Heart left ventricle (tissue), 16 donors: ENCODE measurements around the gene TMEM208. TPM values are rescaled to one million over a fixed set of nuclear protein-coding genes. Genes with fewer than 3 reads are reported as not detected.

Experiments
- ATAC-seq, 4 donors: fragments of 200-7000 bp; cut with Tn5 transposase; one replicate each; pipeline ENCODE4 v1.9.1; 2020 to 2022; ENCODE audit warnings: moderate library complexity in 4 of 4, mild to moderate bottlenecking in 3 of 4, moderate number of reproducible peaks in 1 of 4
- DNase-seq, 5 donors: peaks; one replicate each; pipeline ENCODE4 v3.0.0-alpha.2; 2020
- H3K27ac ChIP-seq, 12 donors: fragments of 200-600 bp; sonication (generic) in 4 of 12; one replicate each; pipeline versions ENCODE4 v1.5.0 to v1.8.0; 2016 to 2022; ENCODE audit warnings: mild to moderate bottlenecking in 2 of 12
- H3K27me3 ChIP-seq, 9 donors: fragments of 200-600 bp; sonication (generic) in 2 of 9; one replicate each; pipeline versions ENCODE4 v1.5.1 to v1.8.0; 2016 to 2022; ENCODE audit warnings: mild to moderate bottlenecking in 3 of 9
- H3K36me3 ChIP-seq, 9 donors: fragments of 200-600 bp; sonication (generic) in 2 of 9; one replicate each; pipeline versions ENCODE4 v1.5.0 to v1.8.0; 2018 to 2022; ENCODE audit warnings: mild to moderate bottlenecking in 2 of 9
- H3K4me1 ChIP-seq, 12 donors: fragments of 200-600 bp; sonication (generic) in 4 of 12; one replicate each; pipeline versions ENCODE4 v1.5.0 to v1.8.0; 2016 to 2022; ENCODE audit warnings: mild to moderate bottlenecking in 3 of 12
- H3K4me3 ChIP-seq, 12 donors: fragments of 200-600 bp; sonication (generic) in 4 of 12; one replicate each; pipeline versions ENCODE4 v1.5.0 to v1.8.0; 2017 to 2022; ENCODE audit warnings: mild to moderate bottlenecking in 9 of 12, moderate library complexity in 4 of 12
- H3K9me3 ChIP-seq, 12 donors: fragments of 200-600 bp; sonication (generic) in 4 of 12; one replicate each; pipeline versions ENCODE4 v1.5.0 to v1.8.0; 2016 to 2022; ENCODE audit warnings: mild to moderate bottlenecking in 1 of 12
- CTCF ChIP-seq, 12 donors: fragments of 200-600 bp; sonication (generic) in 4 of 12; IDR thresholded peaks; one replicate each; pipeline versions ENCODE4 v1.5.0 to v1.8.0; 2018 to 2022; ENCODE audit warnings: antibody characterized with exemption in 12 of 12, mild to moderate bottlenecking in 5 of 12
- POLR2A ChIP-seq, 2 donors: fragments of 450-650 bp; IDR thresholded peaks; one replicate each; pipeline ENCODE4 v1.6.1; 2017; ENCODE audit warnings: antibody characterized with exemption in 2 of 2, mild to moderate bottlenecking in 2 of 2, moderate library complexity in 2 of 2
- WGBS, 4 donors: extraction: QIAGEN DNeasy Blood & Tissue Kit in 2 of 4; methylation state at CpG; one replicate each; pipeline versions ENCODE4 v1.1.5 to v1.1.7; 2013 to 2018; 5-methylcytosine and 5-hydroxymethylcytosine counted together
- intact Hi-C, 10 donors: fragments of 100-400 bp; cut with DNase I; formaldehyde crosslinking; loops; one replicate each; pipeline versions ENCODE4 v1.11.1 to v1.14.2; 2022
- polyA plus RNA-seq, 2 donors: library from polyadenylated mRNA; stranded (reverse); fragments of 200-250 nt; gene quantifications; one replicate each; pipeline ENCODE4 v1.2.3, GENCODE V29; 2013
- total RNA-seq, 9 donors: library from RNA; depleted of rRNA in 2 of 9; stranded (reverse); fragments of >200 nt in 2 of 9; fragmentation: NEBNext Ultra II Directional in 3 of 9; extraction: Animal tissue kit (Norgen Biotek cat#: 25700) in 3 of 9; gene quantifications; one replicate each; pipeline versions ENCODE4 v1.1.0 to v1.2.4, GENCODE V29; 2016 to 2023
- donor health status: ischemic (EF 13 %, LVEDD 7.1; RV severe dilation, severe dysfunction).
- donor health status: healthy with polysubstance abuse.
- donor health status: DM: no; HTN: yes; CAD: no.
- donor health status: DM: no; HTN: no; CAD: no.
- donor health status: ischemic (EF 25% LVEDD 6.9; RV normal size, moderate dysfunction).
- donor health status: ischemic (EF 25% LVEDD 5.7; RV mildly dilated, moderate dysfunction).
- donor health status: healthy.
- donor health status: DM: yes; HTN: yes; CAD: no.
- donor health status: ischemic (EF 35%, LVEDD 5.7; RV mildly dilated, moderate dysfunction).
- donor health status: nonischemic (EF 11% LVEDD 7.7; RV severe dilation, severe dysfunction).
- donor health status: DM: yes; HTN: yes; CAD: no.
- donor health status: PGD.
- donor health status: ischemic (EF 29% LVEDD 5.4; RV normal size, mild dysfunction).
- donor health status: nonischemic (EF 23%, LVEDD 6.1; RV moderate dilation, normal function).

The TMEM208 gene
- total and polyA plus RNA-seq, 11 donors: 6.2 to 79.7 (median 16.9) TPM

DNA sequence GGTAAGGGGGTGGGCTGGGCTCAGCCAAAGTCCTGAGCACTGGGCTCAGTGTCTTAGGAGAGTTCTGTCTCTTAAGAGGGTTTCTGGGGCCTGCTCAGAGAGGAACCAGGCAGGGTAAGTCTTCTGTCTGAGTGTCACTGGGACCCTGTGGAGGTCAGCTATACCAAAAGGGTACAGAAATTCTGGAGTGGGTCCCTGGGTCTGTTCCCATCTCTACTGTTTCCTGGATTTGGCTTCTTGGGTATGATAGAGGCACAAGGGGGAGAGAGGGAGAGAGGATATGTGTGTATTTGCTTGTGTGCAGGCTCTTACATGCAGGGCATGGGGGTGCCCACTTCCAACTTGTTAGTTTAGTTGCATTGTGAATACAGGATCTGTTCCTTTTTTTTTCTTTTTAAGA is 33.4 kb upstream of the TMEM208 start:
- intact Hi-C loops: loop anchor here in 5 of 10 donors (5.0 kb wide), 2 partner anchors 34 to 54 kb away; partner anchors contain the start of genes TMEM208 (in 4 of the 5), FHOD1 (in 1 of the 5) and SLC9A5 (in 1 of the 5)
- H3K4me1 ChIP-seq: peaks cover 2 to 50% (median 36%) of the 10 kb centered on the region in 12 donors
- peak overlapping the region in 8 of 12 donors; percentile 74 to 100 (median 94) for H3K4me3 ChIP-seq
- peaks cover 0 to 56% (median 48%) of the 10 kb centered on the region in 9 donors for H3K36me3 ChIP-seq
- DNase-seq (no peak), ATAC-seq (no peak)
- H3K9me3 ChIP-seq: no peaks in the 10 kb centered on the region
- peak overlapping the region in 1 of 12 donors; percentile 89 for H3K27ac ChIP-seq
- H3K27me3 ChIP-seq: no peaks in the 10 kb centered on the region
- TF ChIP-seq CTCF (IDR thresholded peaks at IDR 0.05) (no peak), POLR2A (IDR thresholded peaks at IDR 0.05) (no peak)

DNA sequence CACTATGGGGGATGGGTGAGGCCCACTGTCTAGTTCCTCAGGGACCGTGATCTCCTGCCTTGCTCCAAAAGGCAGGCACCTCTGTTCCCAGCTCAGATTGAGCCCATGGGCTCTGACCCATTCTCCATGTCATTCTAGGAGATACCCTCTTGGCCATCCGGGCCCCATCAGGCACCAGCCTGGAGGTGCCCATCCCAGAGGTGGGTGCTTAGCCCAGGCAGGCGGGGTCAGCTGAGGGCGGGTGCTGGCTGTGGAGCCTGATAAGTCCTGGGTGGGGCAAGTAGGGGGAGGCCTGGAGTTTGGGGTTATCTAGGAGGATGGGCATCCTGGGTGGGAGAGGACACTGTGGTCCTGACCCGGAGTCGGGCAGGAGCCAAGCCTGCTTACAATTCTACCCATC is 32.7 kb upstream of the TMEM208 start:
- ATAC-seq: no peak
- Histone ChIP-seq H3K36me3 (peaks cover 0 to 60% (median 49%) of the 10 kb centered on the region in 9 donors), H3K4me3 (no peak overlapping the region), H3K27me3 (no peaks in the 10 kb centered on the region), H3K9me3 (no peaks in the 10 kb centered on the region), H3K27ac (no peak overlapping the region), H3K4me1 (peaks cover 2 to 57% (median 38%) of the 10 kb centered on the region in 12 donors)
- intact Hi-C loops: loop anchor here in 5 of 10 donors (5.0 kb wide), 2 partner anchors 33 to 53 kb away; partner anchors contain the start of genes TMEM208 (in 4 of the 5), FHOD1 (in 1 of the 5) and SLC9A5 (in 1 of the 5)
- TF ChIP-seq POLR2A (IDR thresholded peaks at IDR 0.05) (no peak), CTCF (IDR thresholded peaks at IDR 0.05) (no peak)
- 72 to 94% (median 90%) methylated on average over 2 to 6 of the region's 6 CpGs for WGBS, 4 donors
- DNase-seq: peak in 1 of 5 donors; percentile 26

GRCh38 chr16:67195676-67196075 is 31.3 kb upstream of the TMEM208 start:
- 61 to 74% (median 71%) methylated on average over 3 to 5 of the region's 5 CpGs for WGBS, 4 donors
- Histone ChIP-seq H3K9me3 (no peaks in the 10 kb centered on the region), H3K27me3 (no peaks in the 10 kb centered on the region), H3K36me3 (peaks cover 0 to 60% (median 50%) of the 10 kb centered on the region in 9 donors), H3K4me3 (no peak overlapping the region), H3K27ac (no peak overlapping the region), H3K4me1 (peaks cover 2 to 54% (median 34%) of the 10 kb centered on the region in 12 donors)
- TF ChIP-seq CTCF (IDR thresholded peaks at IDR 0.05) (no peak), POLR2A (IDR thresholded peaks at IDR 0.05) (no peak)
- DNase-seq (no peak), ATAC-seq (no peak)
- intact Hi-C loops: no loop called here

GRCh38 chr16:67196881-67197280 is 30.0 kb upstream of the TMEM208 start:
- Histone ChIP-seq H3K9me3 (no peaks in the 10 kb centered on the region), H3K4me3 (no peak overlapping the region), H3K36me3 (peaks cover 0 to 69% (median 58%) of the 10 kb centered on the region in 9 donors), H3K4me1 (peaks cover 0 to 42% (median 24%) of the 10 kb centered on the region in 12 donors), H3K27ac (no peak overlapping the region), H3K27me3 (no peaks in the 10 kb centered on the region)
- ATAC-seq: no peak
- 99 to 100% (median 100%) methylated on average over 1 of the region's 1 CpG for WGBS, 4 donors
- intact Hi-C loops: no loop called here
- TF ChIP-seq POLR2A (IDR thresholded peaks at IDR 0.05): no peak
- no peak for TF ChIP-seq CTCF (IDR thresholded peaks at IDR 0.05)
- DNase-seq: no peak
